Effector CD4-positive, alpha-beta T cell (primary cell): Measurements from ENCODE around the gene MTHFD1.

Experiments
- DNase-seq: peaks from one replicate; pipeline ENCODE4 v3.0.0-alpha.2; 2020

Gene MTHFD1

DNA sequence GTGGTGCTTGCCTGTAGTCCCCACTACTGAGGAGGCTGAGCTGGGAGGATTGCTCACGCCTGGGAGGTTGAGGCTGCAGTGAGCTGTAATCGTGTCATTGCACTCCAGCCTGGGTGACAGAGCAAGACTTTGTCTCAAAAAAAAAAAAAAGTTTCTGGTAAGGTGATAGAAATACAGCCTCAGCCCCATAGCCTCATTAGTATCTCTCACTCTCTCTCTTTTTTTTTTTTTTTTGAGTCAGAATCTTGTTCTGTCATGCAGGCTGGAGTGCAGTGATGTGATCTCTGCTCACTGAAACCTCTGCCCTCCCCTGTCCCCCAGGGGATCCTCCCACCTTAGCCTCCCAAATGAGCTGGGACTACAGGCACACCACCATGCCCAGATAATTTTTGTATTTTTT is 19.2 kb downstream of the MTHFD1 start:
- DNase-seq = no peak

DNA sequence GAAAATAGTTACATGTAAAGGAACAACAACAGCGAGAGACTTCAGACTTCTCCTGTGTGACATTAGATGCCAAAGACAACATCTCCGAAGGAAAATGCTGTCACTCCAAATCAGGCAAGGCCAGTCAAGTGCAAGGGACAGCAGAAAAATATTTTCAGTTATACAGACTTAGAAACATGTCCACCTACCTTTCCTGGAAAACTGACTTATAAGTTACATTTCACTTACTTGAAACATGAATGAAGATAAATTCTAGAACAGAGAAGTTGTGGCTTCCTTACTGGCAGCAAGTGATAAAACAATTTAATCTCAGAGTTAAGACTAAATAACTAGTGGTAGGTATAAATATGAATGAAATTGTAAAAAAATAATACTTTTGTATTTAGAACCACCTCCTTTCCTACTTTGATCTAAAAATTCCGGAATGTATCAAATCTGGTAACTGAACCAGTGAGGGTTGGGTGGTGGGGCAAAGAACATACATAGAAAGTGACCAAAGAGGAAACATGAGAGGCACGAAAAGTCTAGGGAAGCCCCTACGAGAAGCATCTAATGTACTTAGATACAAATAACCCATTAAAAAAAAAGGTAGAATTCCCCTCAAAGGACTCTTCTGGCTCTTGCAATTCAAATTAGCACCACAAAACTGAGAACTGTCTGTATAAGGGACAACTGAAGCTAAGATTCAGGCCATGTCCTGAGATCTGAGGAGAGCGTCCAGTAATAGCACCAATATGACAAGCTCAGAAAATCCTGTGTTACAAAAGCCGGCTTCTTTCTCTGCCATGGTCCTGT is 21.2 kb downstream of the MTHFD1 start:
- DNase-seq = no peak

DNA sequence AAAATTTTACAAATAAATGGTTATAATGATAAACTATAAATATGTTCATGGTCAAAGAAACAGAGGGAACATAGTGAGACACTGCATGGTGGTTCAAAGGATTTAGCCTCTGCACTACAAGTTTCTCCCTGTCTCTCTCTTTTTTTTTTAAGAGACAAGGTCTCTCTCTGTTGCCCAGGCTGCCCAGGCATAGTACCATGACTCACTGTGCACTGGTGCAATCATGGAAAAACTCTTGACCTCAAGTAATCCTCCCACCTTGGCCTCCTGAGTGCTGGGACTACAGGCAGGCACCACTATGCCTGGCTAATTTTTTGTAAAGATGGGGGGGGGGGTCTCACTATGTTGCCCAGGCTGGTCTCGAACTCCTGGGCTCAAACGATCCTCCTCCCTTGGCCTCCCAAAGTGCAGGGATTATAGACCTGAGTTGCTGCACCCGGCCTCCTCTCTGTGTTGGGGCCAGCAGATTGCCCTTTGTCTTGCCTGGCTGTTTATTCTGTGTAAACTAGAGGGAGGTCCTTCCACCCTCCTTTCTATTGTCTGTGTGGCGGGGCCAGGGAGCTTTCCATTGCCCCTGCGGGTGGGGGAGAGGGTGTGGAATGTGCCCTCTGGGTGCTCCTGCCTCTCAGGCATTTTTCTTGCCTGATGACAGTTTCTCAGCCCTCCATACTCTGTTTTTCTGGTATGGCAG is 22.1 kb downstream of the MTHFD1 start:
- no peak for DNase-seq

DNA sequence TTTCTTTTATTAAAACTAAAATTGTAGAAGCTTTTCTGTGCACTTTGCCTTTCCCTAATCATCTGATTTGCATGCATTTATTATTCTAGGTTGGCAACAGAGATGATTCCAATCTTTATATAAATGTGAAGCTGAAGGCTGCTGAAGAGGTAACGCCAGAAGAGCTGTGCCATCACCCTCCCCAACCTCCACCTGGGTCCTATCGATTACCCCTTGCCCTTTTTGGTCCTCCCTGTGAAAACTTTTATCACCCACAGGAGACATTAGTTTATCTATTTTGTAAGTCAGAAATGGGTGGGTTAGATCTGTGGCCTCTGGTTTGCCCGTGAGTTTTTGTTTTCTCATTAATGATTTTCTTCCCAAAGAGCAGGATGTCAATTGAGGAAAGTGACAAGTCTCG is 22.8 kb downstream of the MTHFD1 start:
- DNase-seq = no peak

DNA sequence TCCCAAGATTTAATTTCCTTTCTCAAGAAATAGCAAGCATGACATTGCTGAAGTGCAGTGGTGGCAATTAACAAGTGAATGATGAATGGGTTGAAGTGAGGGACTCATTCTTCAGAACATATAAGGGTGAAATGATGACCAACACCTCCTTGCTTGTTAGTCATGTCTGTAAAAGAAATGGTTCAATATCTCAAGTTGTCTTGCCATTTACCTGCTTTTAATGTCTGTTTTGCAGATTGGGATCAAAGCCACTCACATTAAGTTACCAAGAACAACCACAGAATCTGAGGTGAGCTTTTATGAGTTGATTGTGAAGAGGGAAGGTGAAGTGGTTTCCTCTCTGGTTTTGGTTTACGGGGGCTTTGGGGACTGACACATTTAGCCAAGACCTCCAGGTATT is 24.1 kb downstream of the MTHFD1 start:
- DNase-seq = no peak

DNA sequence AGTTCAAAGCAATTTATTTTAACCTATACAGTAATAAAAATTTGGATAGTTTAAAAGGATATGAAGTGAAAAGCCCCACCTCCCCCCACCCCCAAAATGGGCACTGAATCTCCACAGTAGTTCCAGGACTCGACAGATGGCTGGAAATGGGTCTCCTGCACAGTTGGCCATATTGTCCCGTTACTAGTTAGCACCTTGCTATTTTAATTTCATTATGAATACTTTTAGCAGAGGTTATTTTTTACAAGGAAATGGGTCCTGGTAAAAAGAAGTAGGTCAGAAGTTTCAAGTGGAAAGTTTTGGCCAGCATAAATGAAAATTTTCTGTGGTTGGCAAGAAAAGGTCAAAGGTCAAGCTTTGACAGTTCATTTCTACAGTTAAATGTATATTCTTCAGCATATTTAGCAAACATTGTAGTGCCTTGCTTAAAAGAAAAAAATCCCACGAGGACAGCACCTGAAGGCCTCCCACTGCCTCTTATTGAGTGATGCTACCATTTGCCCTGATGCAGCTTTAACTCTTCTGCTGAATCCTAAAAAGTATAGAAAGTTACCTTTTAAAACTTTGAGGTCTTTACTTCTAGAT is 28.3 kb downstream of the MTHFD1 start:
- no peak for DNase-seq

DNA sequence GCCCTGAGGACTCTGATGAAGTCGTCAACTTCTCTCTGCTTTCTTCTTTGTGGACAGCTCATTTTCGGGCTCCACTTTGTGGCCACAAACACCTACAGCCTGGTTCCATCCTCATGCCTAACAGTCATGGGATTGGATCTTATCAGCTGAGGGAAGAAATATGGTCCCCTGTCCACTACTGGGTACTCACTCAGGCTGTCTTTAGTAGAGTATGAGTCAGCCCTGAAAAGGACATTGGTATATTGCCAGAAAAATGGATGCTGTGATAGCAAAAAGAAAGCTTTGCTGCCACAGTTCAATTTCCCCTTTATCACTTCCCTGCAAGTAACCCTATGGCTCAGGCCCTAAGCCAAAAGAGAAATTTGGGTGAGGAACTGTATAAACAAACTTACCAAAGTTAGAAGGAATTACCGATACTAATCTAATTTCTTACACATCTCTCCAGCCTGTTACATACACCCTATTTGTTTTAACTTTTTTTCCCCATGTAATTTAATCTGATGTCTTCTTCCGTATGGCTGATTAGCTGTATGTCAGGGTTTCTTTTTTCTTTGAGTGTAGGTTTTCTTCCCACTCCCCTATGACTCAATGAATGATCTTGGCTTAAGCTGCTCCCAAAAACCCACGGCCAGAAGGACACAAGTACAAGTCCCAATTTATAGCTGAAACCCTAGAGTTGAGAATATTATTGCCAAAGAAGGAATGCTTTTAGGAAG is 29.1 kb downstream of the MTHFD1 start:
- no peak for DNase-seq

DNA sequence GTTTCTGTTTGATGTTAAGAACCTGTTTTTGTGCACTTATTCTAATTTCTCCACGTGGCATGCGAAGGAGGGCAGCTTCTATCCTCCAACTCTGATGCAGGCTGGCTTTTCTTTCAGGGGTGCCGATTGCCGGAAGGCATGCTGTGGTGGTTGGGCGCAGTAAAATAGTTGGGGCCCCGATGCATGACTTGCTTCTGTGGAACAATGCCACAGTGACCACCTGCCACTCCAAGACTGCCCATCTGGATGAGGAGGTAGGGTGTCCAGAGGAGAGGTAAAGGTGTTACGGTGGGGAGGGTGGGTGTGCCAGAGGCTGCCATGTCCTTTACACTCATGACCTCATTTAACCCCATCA is 29.6 kb downstream of the MTHFD1 start:
- DNase-seq = no peak

DNA sequence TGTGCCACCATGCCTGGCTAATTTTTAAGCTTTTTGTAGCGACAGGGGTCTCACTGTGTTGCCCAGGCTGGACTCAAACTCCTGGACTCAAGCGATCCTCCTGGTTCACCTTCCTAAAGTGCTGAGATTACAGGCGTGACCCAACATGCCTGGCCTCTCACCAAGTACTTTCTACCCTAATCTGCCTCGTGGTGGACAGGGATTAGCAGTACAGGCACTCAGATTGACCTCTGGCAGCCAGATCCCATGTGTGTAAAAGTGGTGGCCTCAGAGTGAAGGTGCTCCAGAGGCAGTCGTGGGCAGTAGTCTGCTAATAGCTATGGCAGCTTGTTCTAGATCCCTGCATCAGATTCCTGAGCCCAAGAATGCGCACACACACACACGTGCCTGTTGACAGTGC is 30.9 kb downstream of the MTHFD1 start:
- DNase-seq = no peak

DNA sequence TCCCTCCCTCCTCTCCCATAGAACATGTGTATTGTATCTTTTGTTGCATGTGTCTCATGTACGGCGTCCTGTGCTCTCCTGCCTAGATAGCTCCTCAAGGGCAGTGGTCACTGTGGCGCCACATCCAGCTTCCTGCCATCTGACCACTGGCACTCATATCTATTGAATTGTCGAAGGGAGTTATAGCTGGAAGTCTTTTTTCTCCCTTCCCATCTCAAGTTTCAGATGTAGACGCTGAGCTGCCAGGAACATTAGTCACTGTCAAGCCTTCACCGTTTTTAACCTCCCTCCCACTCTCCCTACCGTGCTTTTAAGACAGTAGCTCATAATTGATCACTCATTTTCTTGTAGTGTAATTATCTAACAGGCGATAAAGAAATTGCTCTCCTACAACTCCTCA is 33.0 kb downstream of the MTHFD1 start:
- DNase-seq = no peak

DNA sequence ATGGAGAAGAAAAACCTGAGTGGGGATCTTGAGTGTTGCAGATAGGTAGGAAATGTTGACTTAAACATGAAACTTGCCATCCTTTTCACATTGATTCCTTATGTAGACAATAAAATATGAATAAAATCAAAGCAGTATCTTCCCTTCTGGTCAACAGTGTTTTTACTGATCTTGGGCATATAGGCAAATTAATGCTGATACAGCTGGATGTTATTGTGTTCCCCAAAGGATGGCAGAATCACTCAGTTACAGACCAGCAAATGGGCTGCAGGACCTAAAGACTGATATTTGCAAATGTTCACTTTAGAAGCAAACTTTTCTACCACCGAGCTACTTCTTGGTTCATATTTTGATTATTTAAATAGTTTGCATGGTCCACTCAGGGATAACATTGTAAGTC is 33.9 kb downstream of the MTHFD1 start:
- no peak for DNase-seq

DNA sequence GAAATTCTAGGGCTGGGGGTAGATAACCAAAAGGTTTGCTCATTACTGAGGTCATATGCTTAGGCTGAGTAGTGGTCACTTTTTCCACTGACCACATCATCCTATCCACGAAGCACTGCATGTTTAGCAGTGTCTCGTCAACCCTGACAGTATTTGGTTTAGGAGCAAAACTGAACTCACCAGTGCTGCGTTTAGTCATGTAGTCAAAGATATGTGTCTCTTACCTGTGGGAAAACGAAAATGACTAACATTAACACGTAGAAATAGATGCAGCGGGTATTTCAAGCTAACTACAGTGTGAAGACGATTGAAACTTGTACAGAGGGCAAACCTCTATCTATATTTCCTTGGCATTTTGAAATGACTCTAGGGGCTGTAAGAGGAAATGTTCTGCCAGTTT is 34.6 kb downstream of the MTHFD1 start:
- no peak for DNase-seq

DNA sequence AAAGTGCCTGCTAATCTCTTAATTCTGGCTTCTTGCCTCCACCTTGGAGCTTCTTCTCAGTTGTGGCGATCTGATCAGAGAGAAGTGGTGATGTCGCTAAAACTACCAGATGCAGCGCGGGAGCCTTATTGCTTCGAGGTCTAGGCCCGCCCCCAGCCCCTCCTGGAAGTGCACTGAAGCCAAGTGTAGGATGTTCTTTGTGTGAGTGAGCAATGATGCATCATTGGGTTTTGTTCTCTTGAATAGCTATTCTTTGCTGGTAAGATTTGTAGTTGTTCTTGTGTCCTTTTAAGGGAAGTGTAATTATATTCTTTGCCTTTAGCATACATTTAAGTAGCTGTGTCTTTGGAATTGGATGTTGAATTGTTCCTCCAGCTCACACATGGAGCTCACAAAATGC is 35.8 kb downstream of the MTHFD1 start:
- no peak for DNase-seq

DNA sequence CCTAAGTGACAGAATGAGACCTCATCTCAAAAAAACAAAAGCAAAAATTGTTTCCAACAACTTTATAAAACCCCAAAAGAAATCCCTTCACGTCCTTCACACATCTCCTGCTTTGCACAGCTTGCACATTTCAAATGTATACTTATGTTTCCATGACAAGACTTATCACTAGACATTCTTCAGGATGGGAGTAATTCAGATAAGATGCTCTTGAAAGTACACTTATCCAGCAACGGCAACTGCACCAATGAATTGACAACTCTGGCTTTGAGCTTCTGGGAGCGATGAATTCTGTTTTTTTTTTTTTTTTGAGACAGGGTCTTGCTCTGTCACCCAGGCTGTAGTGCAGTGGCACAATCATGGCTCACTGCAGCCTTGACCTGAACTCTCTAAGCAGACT is 46.4 kb downstream of the MTHFD1 start:
- no peak for DNase-seq

DNA sequence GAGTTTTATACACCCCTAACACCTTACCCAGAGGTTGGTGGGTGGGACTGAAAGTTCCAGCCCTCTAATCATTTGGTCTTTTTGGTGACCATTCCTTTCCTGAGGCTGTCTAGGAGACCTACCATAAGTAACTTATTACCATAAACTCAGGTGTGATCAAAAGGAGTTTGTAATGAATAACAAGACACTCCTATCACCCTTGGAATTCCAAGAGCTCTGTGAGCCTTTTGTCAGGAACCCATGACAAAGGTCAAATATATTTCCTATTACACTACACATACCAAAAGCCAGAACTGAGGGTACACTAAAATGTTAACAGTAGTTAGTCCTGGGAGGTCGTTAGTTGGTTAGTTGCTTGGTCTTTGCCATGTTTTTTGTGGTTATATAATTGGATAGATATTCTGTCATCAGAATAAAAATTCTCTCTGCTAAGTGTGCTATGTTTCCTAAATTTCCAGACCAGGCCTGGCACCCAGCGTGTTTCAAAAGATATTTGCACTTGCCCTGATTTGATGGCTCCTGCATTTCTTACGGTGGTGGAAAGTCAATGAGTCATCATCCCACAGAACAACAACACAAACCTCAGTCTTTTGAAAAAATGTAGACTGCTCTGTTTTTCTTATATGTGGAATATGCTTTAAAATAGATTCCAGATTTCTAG is 50.2 kb downstream of the MTHFD1 start:
- DNase-seq = no peak

DNA sequence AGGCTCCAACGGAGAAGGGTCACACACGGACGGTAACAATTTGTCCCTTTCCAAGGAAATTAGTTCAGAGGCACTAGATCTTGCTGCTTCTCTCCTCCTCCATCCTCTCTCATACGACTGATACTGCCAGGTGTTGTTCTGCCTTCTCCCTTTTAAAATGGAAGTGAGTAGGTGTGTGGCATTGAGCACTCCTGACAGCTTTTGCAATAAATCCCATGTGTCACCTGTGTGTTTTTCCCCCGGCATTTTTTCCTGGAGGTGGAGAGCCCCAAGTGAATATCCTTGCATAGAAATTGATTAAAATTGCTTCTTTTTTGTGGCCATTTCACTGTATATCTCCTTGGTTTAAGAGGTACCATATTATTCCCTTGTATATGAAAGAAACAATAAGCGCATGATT is 51.0 kb downstream of the MTHFD1 start:
- no peak for DNase-seq

DNA sequence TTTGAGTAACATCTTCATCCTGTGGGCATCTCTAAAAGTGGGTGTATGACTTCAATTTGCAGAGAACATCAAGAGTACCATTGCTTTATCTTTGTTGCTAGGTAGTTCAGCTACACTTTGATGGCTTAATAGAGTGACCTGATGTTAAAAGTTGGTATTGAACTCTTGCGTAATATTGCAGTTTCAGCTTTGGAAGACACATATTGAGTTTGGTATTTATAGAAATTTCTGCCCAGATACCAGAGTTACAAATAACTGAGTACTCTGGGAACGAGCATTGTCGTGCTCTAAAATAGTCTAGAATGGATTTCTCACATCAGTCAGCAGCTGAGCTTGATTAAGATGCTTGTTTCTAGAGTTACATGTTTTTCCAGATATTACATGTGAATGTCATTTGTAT is 52.3 kb downstream of the MTHFD1 start:
- DNase-seq = no peak

DNA sequence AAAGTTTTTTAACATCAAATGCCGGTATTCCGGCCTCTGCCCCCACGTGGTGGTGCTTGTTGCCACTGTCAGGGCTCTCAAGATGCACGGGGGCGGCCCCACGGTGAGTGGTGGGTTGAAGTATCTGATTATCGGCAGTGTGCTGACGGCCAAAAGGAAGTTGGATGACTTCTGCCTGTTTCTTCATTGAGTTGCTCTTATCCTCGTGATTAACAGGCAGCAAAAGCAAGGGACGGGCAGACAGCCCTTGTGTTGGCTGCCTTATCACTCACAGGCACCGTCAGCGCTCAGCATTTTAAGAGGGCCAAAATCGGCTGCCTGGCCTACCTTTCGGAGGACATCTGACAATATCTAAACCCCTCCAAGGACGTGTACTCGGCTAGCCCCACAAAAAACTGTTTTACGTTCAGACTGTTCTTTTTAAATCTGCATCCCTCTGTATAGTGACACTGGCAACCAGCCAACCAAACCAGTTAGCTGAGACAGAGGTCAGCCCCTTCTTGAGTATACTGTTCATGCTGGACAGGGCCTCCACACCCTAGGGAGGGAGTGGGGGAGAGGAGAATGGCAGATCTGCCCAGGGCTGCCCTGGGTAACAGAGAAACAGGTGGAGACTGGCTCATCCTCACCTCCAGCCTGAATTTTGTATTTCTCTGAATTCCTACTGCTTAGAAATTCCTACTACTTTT is 54.3 kb downstream of the MTHFD1 start:
- no peak for DNase-seq

DNA sequence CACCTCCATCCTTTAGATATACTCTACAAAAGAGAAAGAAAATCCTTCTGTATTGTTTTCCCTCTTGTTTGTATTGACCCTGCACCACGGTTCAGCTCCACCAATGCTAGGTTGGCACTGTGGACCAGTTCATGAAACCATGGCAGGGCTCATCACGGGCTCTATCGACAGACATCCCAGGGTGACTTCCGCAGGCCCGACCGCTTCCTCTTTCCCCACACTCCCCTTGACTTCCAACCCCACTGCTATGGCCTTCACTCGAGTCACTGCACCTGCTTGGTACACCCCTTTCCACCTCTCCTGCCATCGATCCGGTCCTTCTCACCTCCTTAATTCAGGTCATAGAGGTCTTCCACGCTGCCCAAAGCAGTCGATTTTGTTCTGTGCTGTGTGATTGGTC is 56.0 kb downstream of the MTHFD1 start:
- DNase-seq = no peak

DNA sequence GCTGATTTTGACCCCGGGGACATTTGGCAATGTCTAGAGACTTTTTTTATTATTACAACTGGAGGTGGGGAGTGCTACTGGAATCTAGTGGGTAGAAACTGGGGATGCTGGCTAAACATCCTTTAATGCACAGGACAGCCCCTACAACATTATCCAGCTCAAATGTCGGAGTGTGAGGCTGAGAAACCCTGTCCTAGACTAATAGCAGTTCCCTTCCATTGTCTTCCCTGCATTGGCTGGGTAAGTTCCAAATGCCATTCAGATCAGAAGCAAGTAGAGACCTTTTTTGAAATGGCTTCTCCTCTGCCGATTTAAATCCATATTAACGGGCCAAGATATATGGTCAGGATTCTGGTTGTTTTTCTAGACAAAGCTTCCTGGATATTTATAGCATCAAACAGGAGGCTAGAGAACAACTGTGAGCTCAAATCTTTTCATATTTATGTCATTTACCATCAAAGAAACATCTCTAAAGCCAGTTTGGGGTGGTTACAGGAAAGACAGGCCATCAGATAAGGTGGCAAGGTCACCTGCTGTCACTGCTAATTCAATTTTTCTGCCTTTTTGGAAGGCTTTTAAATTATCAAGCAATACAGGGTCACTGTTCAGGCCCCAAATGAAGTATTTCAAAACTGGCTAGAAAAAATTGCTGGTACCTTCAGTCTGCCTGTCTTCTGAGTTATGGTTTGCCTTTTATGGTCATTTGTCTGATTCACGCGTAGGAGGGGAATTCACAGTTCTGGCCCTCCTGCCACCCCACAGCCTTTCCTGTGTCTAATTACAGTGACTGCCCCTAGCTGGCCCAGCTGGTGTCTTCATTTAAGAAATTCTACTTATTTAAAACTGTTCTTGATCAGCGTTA is 57.1 kb downstream of the MTHFD1 start:
- DNase-seq = peak; percentile 12

DNA sequence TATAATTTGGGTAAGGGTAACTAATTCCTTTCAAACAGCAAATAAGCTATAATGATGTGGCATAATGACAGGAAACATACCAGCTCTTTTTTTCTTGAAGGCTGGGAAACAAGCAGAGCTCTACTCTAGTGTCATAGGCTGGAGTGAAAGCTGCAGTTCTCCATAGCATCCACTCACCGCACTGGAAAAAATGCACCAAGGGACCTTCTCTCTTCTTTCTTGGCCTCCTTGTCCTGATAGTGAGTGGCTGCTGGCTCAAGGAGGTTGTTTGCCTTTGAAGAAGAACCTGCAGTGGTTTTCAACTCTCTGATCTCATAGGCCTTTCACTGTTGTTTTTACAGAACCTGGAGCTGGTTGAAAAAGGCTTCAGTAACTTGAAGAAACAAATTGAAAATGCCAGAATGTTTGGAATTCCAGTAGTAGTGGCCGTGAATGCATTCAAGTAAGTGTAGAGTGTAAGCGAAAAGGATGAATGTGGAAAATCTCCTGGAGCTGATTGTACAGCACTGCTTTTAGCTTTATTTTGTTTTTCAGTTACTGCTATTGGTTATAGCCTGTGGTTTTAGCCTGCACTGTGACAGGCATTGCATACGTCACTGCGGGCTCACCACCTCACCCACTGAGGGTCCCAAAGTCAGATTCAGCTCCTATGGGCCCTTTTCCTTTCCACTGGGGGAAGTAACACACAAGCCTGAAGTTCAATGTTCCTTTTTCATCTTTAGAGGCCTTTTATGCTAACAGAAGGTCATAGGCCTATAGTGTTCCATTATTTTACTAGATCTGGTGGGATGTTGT is 59.9 kb downstream of the MTHFD1 start:
- DNase-seq = no peak
